ENCODE results near the gene CCDC33.
A peak's percentile ranks its signal among the peaks of the same experiment; 100 is the strongest.

CCDC33 gene

GRCh38 chr15:74385733-74386132, 149.6 kb downstream of the CCDC33 start:
- peak overlapping the region; percentile 1 to 19 for H3K9ac ChIP-seq (ENCODE audit: low read depth in 1 of 2, low read length in 2 of 2)
- peak overlapping the region in 1 of 2 donors; percentile 65 for H3K27ac ChIP-seq (ENCODE audit: low read depth in 2 of 2, low read length in 2 of 2)

More at GRCh38 chr15:74385733-74386132, 149.6 kb downstream of the CCDC33 start:
- no peaks in the 10 kb centered on the region for H3K9me3 ChIP-seq (ENCODE audit: control insufficient read depth in 2 of 2, low read length in 2 of 2)
- H3K36me3 ChIP-seq (ENCODE audit: control insufficient read depth in 2 of 2, insufficient read depth in 2 of 2, low read length in 2 of 2), result no peaks in the 10 kb centered on the region
- no peaks in the 10 kb centered on the region for H3K27me3 ChIP-seq (ENCODE audit: control insufficient read depth in 2 of 2, insufficient read depth in 2 of 2, low read length in 2 of 2)
- no peak overlapping the region for H3K4me3 ChIP-seq (ENCODE audit: low read length in 2 of 2)
- peaks cover 0 to 9% of the 10 kb centered on the region in 2 donors for H3K4me1 ChIP-seq (ENCODE audit: control insufficient read depth in 2 of 2, insufficient read depth in 2 of 2, low read length in 2 of 2)
